K562 (cell line): ENCODE results near the gene ASB2. TPM values are rescaled to one million over a fixed set of nuclear protein-coding genes. Genes with fewer than 3 reads are reported as not detected.

Experiments
- ATAC-seq: fragments of 200-7000 bp; cut with Tn5 transposase; 3 replicates; pipeline ENCODE4 v1.9.1; 2020; ENCODE audit warnings: moderate library complexity
- BruUV-seq: library from RNA; stranded (reverse); fragments of 400-500 nt; replicated peaks from 2 replicates; lab custom pipeline; 2021; lab: Mats Ljungman, UMichigan
- CTCF ChIA-PET: fragments of 300-600 bp; formaldehyde crosslinking; extraction: SDS; loops from one replicate; lab custom pipeline; 2021; ENCODE audit warnings: low intra/inter-chr PET ratio; lab: Yijun Ruan, JAX
- POLR2A ChIA-PET: fragments of 300-600, 350-650 bp; sonication (Branson Sonifier 250); formaldehyde crosslinking; extraction: SDS; loops from one replicate; lab custom pipeline; 2021; ENCODE audit warnings: antibody characterized with exemption, inconsistent platforms; lab: Yijun Ruan, JAX
- DNase-seq, 4 experiments: peaks; one replicate each; pipeline versions ENCODE4 v3.0.0 to v3.0.0-alpha.2; 2011 to 2018; ENCODE audit warnings: low spot score in 3 of 4, mixed read lengths in 3 of 4; ENCODE audit errors: extremely low read depth in 1 of 4
- FAIRE-seq: peaks from 2 replicates; lab custom pipeline; 2011; peaks lifted over from hg19 to GRCh38; lab: Jason Lieb, UNC
- H2AFZ ChIP-seq: 2 replicates; pipeline ENCODE4 v1.6.0; 2011; ENCODE audit warnings: low read depth, low read length, control low read depth, inconsistent platforms
- H3K27ac ChIP-seq: fragments of 200-600 bp; 3 replicates; pipeline ENCODE4 v1.8.0; 2011; ENCODE audit warnings: low read depth, mild to moderate bottlenecking, control low read depth, inconsistent platforms, low read length, moderate library complexity, mixed read lengths; ENCODE audit errors: extremely low read depth
- H3K27me3 ChIP-seq, 2 experiments: fragments of 300-600 bp in 1 of 2; 2 replicates in 1 of 2; 3 replicates in 1 of 2; pipeline versions ENCODE4 v1.6.0 to v1.8.0; 2011; ENCODE audit warnings: inconsistent platforms in 2 of 2, low read length in 2 of 2, mild to moderate bottlenecking in 1 of 2, mixed read lengths in 1 of 2, moderate library complexity in 1 of 2; ENCODE audit not compliant: control insufficient read depth in 2 of 2, insufficient read depth in 2 of 2
- H3K36me3 ChIP-seq: fragments of 300-600 bp; 3 replicates; pipeline ENCODE4 v1.8.0; 2011; ENCODE audit warnings: mild to moderate bottlenecking, low read length, inconsistent platforms; ENCODE audit not compliant: control insufficient read depth, insufficient read depth
- H3K4me1 ChIP-seq, 2 experiments: fragments of 200-600 bp in 1 of 2; replicated peaks in 1 of 2; 2 replicates in 1 of 2; 3 replicates in 1 of 2; pipeline versions ENCODE4 v1.5.1 to v1.8.0; 2011; ENCODE audit warnings: inconsistent platforms in 2 of 2, low read length in 2 of 2, mild to moderate bottlenecking in 1 of 2, mixed read lengths in 1 of 2, moderate library complexity in 1 of 2; ENCODE audit not compliant: control insufficient read depth in 2 of 2, insufficient read depth in 2 of 2
- H3K4me2 ChIP-seq: 2 replicates; pipeline ENCODE4 v1.6.1; 2011; ENCODE audit warnings: low read length, control low read depth, inconsistent platforms, mixed read lengths; ENCODE audit not compliant: insufficient read depth
- H3K4me3 ChIP-seq: fragments of 200-600 bp; sonication (generic), shearing (Covaris generic); 2 replicates; pipeline ENCODE4 v1.5.1; 2016; ENCODE audit warnings: control low read depth, inconsistent platforms
- H3K79me2 ChIP-seq: fragments of 200-600 bp; 3 replicates; pipeline ENCODE4 v1.8.0; 2011; ENCODE audit warnings: low read length, inconsistent platforms; ENCODE audit not compliant: control insufficient read depth, insufficient read depth
- H3K9ac ChIP-seq, 2 experiments: 2 replicates each; pipeline versions ENCODE4 v1.6.0 to v1.6.1; 2011; ENCODE audit warnings: low read depth in 2 of 2, low read length in 2 of 2, control low read depth in 1 of 2, inconsistent platforms in 1 of 2, mild to moderate bottlenecking in 1 of 2, mixed read lengths in 1 of 2; ENCODE audit not compliant: insufficient read depth in 1 of 2
- H3K9me1 ChIP-seq: one replicate; pipeline ENCODE4 v1.6.0; 2011; ENCODE audit warnings: inconsistent platforms, mild to moderate bottlenecking, low read length, moderate library complexity; ENCODE audit not compliant: control insufficient read depth, insufficient read depth
- H3K9me3 ChIP-seq: replicated peaks from 2 replicates; pipeline ENCODE4 v1.5.1; 2011; ENCODE audit warnings: low read depth, low read length, inconsistent platforms; ENCODE audit not compliant: control insufficient read depth, insufficient read depth
- H4K20me1 ChIP-seq: replicated peaks from 2 replicates; pipeline ENCODE4 v1.6.1; 2011; ENCODE audit warnings: low read length, inconsistent platforms, mixed read lengths; ENCODE audit not compliant: control insufficient read depth, insufficient read depth
- CGGBP1 ChIP-seq: fragments of 250-450 bp; sonication (Bioruptor Pico); IDR thresholded peaks from 2 replicates; pipeline ENCODE4 v1.9.0; 2021; ENCODE audit warnings: mild to moderate bottlenecking
- ERF ChIP-seq: fragments of 450-650 bp; formaldehyde crosslinking; IDR thresholded peaks from 2 replicates; pipeline ENCODE4 v1.4.0; 2020; ENCODE audit warnings: mild to moderate bottlenecking, mixed read lengths
- JUNB ChIP-seq: fragments of 450-650 bp; formaldehyde crosslinking; conservative IDR thresholded peaks from 2 replicates; pipeline ENCODE4 v1.4.0; 2020; ENCODE audit warnings: mild to moderate bottlenecking
- ZNF79 ChIP-seq: fragments of 250-450 bp; sonication (Bioruptor Pico); IDR thresholded peaks from 2 replicates; pipeline ENCODE4 v1.4.0; 2020; ENCODE audit warnings: low read depth, mild to moderate bottlenecking, moderate library complexity
- WGBS: fragments of 100-300 bp; shearing (Covaris generic); methylation state at CpG from one replicate; pipeline ENCODE4 v1.1.6; 2016; ENCODE audit warnings: low coverage, mixed read lengths; ENCODE audit not compliant: insufficient coverage; ENCODE audit errors: missing lambda C conversion rate; 5-methylcytosine and 5-hydroxymethylcytosine counted together
- in situ Hi-C: fragments of 300-500 bp; cut with MboI; formaldehyde crosslinking; loops from 4 replicates; pipeline ENCODE4 v1.15.0; 2018; ENCODE audit warnings: inconsistent platforms, mixed read lengths
- intact Hi-C: fragments of 100-400 bp; cut with micrococcal nuclease; formaldehyde crosslinking; loops from 2 replicates; pipeline ENCODE4 v1.14.2; 2022
- polyA plus RNA-seq, 8 experiments: library from polyadenylated mRNA; depleted of rRNA in 4 of 8; stranded (reverse) in 5 of 8; unstranded in 3 of 8; fragments of >200 nt; fragmentation: Nextera tagmentation in 2 of 8; fragmentation: Illumina TruSeq in 1 of 8; extraction: Ambion mirVana in 2 of 8; extraction: Trizol in 1 of 8; gene quantifications; 2 replicates each; pipeline versions ENCODE4 v1.2.1 to v1.2.3, GENCODE V29; 2011 to 2014; ENCODE audit warnings: inconsistent platforms in 1 of 8, missing spikeins in 1 of 8
- total RNA-seq, 7 experiments: library from RNA; depleted of rRNA in 6 of 7; stranded (reverse); fragments of >200 nt in 6 of 7; fragmentation: Illumina TruSeq in 2 of 7; extraction: Trizol in 2 of 7; gene quantifications; 2 replicates each; pipeline versions ENCODE4 v1.2.1 to v1.2.3, GENCODE V29; 2011 to 2021; ENCODE audit warnings: low replicate concordance in 1 of 7

Gene ASB2
- total and polyA plus RNA-seq, 9 of the 15 experiments (the other 6 are each of a cell fraction or from before 2014, with no cell fraction given), result not detected

GRCh38 chr14:94021416-94022157, 45.2 kb upstream of the ASB2 start (continued):
- no peak for TF ChIP-seq CGGBP1 (CRISPR knock-in tag)
- no peak for TF ChIP-seq JUNB

- no peak for TF ChIP-seq ERF (CRISPR knock-in tag)
- TF ChIP-seq ZNF79 (CRISPR knock-in tag), result peak; percentile 89
- Histone ChIP-seq H2AFZ (no peak overlapping the region), H3K9me1 (no peaks in the 10 kb centered on the region), H4K20me1 (no peaks in the 10 kb centered on the region), H3K27ac (no peak overlapping the region), H3K27me3 (peaks cover 0 to 31% of the 10 kb centered on the region in 2 experiments; a peak in 3 of 5 replicates), H3K4me1 (no peaks in the 10 kb centered on the region), H3K4me3 (no peak overlapping the region), H3K9me3 (no peaks in the 10 kb centered on the region), H3K4me2 (no peak overlapping the region), H3K36me3 (no peaks in the 10 kb centered on the region), H3K79me2 (no peaks in the 10 kb centered on the region), H3K9ac (no peak overlapping the region)
- peak; percentile 36; the same call in 1 of the 3 replicates for ATAC-seq
- no TSS peak for BruUV-seq
- WGBS, result 0% methylated on average over 2 of the region's 2 CpGs
- no peak for DNase-seq
- ChIA-PET POLR2A (no interaction called here), CTCF (no interaction called here)
- FAIRE-seq, result no peak
- intact Hi-C loops, result no loop called here
- in situ Hi-C loops, result no loop called here
Observed at GRCh38 chr14:94021001-94021400, 44.6 kb upstream of the ASB2 start.
